Common myeloid progenitor, CD34-positive (primary cell): Measurements from ENCODE around the gene TAF10. TPM values are rescaled to one million over a fixed set of nuclear protein-coding genes. Genes with fewer than 3 reads are reported as not detected.

ENCODE experiments used
- CTCF ChIA-PET: fragments of 350-600 bp; sonication (Branson Sonifier 250); formaldehyde crosslinking; loops from one replicate; lab custom pipeline; 2021; ENCODE audit warnings: antibody characterized with exemption; lab: Charles Lee
- POLR2A ChIA-PET: fragments of 350-600 bp; sonication (Branson Sonifier 250); formaldehyde crosslinking; loops from one replicate; lab custom pipeline; 2021; ENCODE audit warnings: antibody characterized with exemption; lab: Charles Lee
- DNase-seq, 3 donors: peaks; one replicate each; pipeline versions ENCODE4 v3.0.0 to v3.0.0-alpha.2; 2013
- H3K27ac ChIP-seq, 2 experiments: 1 replicate in 1 of 2; 2 replicates in 1 of 2; pipeline ENCODE4 v1.7.0; 2013; ENCODE audit warnings: inconsistent platforms in 2 of 2, low read length in 2 of 2, mild to moderate bottlenecking in 2 of 2, low read depth in 1 of 2, moderate library complexity in 1 of 2; ENCODE audit not compliant: severe bottlenecking in 2 of 2, insufficient read depth in 1 of 2, poor library complexity in 1 of 2
- H3K27me3 ChIP-seq, 5 experiments: replicated peaks in 2 of 5; 1 replicate in 3 of 5; 2 replicates in 2 of 5; pipeline versions ENCODE4 v1.6.1 to v1.7.0; 2013; ENCODE audit warnings: low read length in 4 of 5, mild to moderate bottlenecking in 2 of 5, moderate library complexity in 2 of 5, inconsistent platforms in 1 of 5; ENCODE audit not compliant: insufficient read depth in 5 of 5, control insufficient read depth in 4 of 5
- H3K36me3 ChIP-seq, 4 experiments: 1 replicate in 2 of 4; 2 replicates in 2 of 4; pipeline versions ENCODE4 v1.6.1 to v1.7.0; 2013; ENCODE audit warnings: low read length in 3 of 4, control low read depth in 1 of 4, mild to moderate bottlenecking in 1 of 4; ENCODE audit not compliant: control insufficient read depth in 4 of 4, insufficient read depth in 4 of 4
- H3K4me1 ChIP-seq, 4 experiments: 1 replicate in 3 of 4; 2 replicates in 1 of 4; pipeline versions ENCODE4 v1.6.1 to v1.7.1; 2013; ENCODE audit warnings: low read length in 3 of 4, mild to moderate bottlenecking in 3 of 4, control low read depth in 1 of 4, inconsistent platforms in 1 of 4, moderate library complexity in 1 of 4; ENCODE audit not compliant: control insufficient read depth in 4 of 4, insufficient read depth in 4 of 4; ENCODE audit errors: control extremely low read depth in 1 of 4
- H3K4me3 ChIP-seq, 7 experiments: 1 replicate in 4 of 7; 2 replicates in 3 of 7; pipeline versions ENCODE4 v1.5.1 to v1.7.0; 2013; ENCODE audit warnings: mild to moderate bottlenecking in 7 of 7, low read length in 6 of 7, moderate library complexity in 6 of 7, inconsistent platforms in 2 of 7, low read depth in 2 of 7, control low read depth in 1 of 7; ENCODE audit not compliant: insufficient read depth in 4 of 7, control insufficient read depth in 1 of 7; ENCODE audit errors: extremely low read depth in 1 of 7
- H3K9me3 ChIP-seq, 5 experiments: 1 replicate in 4 of 5; 2 replicates in 1 of 5; pipeline versions ENCODE4 v1.6.1 to v1.7.1; 2013; ENCODE audit warnings: low read length in 4 of 5, mild to moderate bottlenecking in 2 of 5, inconsistent platforms in 1 of 5, low read depth in 1 of 5, moderate library complexity in 1 of 5; ENCODE audit not compliant: control insufficient read depth in 4 of 5, insufficient read depth in 2 of 5; ENCODE audit errors: control extremely low read depth in 1 of 5
- WGBS: methylation state at CpG from one replicate; pipeline ENCODE4 v1.1.5; 2013; ENCODE audit not compliant: insufficient coverage; 5-methylcytosine and 5-hydroxymethylcytosine counted together
- polyA plus RNA-seq: library from polyadenylated mRNA; unstranded; fragments of 120-200 nt; gene quantifications from one replicate; pipeline ENCODE4 v1.2.1, GENCODE V29; 2013

The TAF10 gene
- 101 TPM for polyA plus RNA-seq

DNA sequence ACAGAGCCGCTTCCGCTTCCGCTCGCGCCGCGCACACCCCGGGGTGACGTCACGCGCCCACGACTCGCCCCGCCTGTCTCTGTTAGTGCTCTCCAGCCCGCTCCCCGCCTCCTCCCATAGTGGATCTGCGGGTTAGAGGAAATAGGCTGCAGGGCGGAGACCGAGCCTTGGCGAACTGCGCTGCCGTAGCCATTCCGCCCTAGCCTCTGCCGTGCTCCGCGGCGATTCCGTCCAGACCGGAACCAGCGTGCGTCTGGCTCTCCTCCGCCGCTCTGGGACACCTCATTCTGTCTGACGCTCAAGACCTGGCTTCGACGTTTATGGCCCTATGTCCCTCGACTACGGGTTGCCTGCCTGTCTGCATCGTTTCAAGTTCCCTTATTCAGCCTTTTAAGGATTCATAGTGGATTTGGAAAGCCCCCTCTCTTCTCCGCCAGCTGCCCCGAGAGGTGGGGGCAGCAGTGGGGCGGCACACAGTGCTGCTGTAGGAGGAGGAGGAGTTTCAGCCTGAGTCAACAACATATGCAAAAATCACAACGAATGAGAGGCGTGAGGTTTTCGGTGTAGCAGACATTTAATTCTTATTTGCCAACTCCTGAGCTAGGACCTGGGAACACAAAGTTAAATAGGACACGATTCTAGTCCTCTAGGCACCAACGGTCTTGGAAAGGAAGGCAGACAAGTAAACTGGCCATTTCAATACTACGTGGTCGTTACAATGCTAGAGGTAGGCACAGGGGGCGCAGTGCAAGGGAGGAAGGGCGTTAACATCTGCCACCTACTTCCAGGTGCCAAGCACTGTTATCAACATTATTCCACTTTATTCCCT is at the start of gene TAF10:
TAF10 (minus strand) TSS at position 4 of the 829 bp plus-strand sequence. CDS start 27 bp downstream, outside the sequence.
- peaks cover 7 to 69% (median 52%) of the 10 kb centered on the region in 4 experiments for H3K36me3 ChIP-seq
- under 1% methylated on average over 48 of the region's 51 CpGs for WGBS
- ChIA-PET CTCF (interaction anchor here (0.9 to 2.6 kb wide), 11 partner anchors 9 to 71 kb away, joined by 3 to 16 read pairs (median 3); partner anchors contain the start of genes ILK, MRPL17 and RRP8), POLR2A (interaction anchor here (0.6 to 1.4 kb wide), 5 partner anchors 9 to 131 kb away, joined by 3 to 4 read pairs (median 3); partner anchors contain the start of genes ARFIP2, ILK, MRPL17 and RRP8)
- no peaks in the 10 kb centered on the region for H3K27me3 ChIP-seq
- peak within 1 kb of the TSS; percentile 80 to 91 for H3K27ac ChIP-seq
- no peaks in the 10 kb centered on the region for H3K9me3 ChIP-seq
- peak within 1 kb of the TSS; percentile 47 to 87 (median 75) for H3K4me3 ChIP-seq
- peak; percentile 97 to 98 (median 97) for DNase-seq
- H3K4me1 ChIP-seq: peaks cover 13 to 45% (median 43%) of the 10 kb centered on the region in 4 experiments

DNA sequence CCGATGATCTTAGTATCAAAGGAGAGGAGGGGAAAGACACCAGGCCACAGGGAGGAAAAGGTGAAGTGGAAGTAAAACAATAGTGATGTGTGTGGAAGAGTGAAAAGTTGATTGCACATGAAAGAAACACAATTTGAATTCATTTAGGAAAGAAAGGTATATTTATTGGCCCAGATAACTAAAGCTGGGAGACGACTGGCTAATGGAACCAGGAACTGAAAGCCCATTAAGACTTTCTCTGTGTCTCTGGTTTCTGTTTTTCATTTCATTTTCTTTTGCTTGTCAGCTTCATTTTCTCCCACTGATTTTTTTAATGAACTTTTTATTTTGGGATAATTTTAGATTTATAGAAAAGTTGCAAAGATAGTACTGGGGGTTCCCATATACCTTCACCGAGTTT is 48.7 kb upstream of the TAF10 start:
- ChIA-PET POLR2A (no interaction called here), CTCF (interaction anchor here (1.3 to 1.5 kb wide), 3 partner anchors 19 to 42 kb away, joined by 4 to 5 read pairs (median 4); partner anchors contain the start of gene TPP1)
- no peaks in the 10 kb centered on the region for H3K9me3 ChIP-seq
- no CpG with 5 or more reads among the region's 3 CpGs for WGBS
- DNase-seq: no peak
- no peak overlapping the region for H3K4me3 ChIP-seq
- peaks cover 0 to 7% (median 2%) of the 10 kb centered on the region in 4 experiments for H3K4me1 ChIP-seq
- no peaks in the 10 kb centered on the region for H3K36me3 ChIP-seq
- peaks cover 0 to 13% (median 4%) of the 10 kb centered on the region in 5 experiments for H3K27me3 ChIP-seq
- no peak overlapping the region for H3K27ac ChIP-seq

DNA sequence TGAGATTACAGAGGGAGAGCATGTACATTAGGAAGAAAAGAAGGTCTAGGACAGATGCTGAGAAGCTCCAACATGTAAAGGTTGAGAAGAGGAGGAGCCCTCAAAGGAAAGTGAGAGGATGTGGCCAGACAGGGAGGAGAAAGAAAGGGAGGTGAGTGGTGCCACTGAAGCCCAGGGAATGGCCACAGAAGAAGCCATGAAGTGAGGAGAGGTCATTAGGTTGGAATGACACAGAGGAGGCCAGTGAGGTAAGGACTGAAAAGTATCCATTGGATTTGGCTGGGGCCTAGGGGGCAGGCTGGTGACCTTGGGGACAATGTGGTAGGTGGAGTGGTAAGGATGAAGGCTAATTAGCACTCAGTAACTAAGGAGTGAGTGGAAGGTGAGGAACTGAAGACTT is 46.6 kb upstream of the TAF10 start:
- Histone ChIP-seq H3K27me3 (peaks cover 0 to 19% (median 8%) of the 10 kb centered on the region in 5 experiments), H3K36me3 (no peaks in the 10 kb centered on the region), H3K27ac (no peak overlapping the region), H3K9me3 (no peaks in the 10 kb centered on the region), H3K4me1 (peaks cover 0 to 13% (median 7%) of the 10 kb centered on the region in 4 experiments), H3K4me3 (no peak overlapping the region)
- ChIA-PET CTCF (interaction anchor here (1.1 to 1.6 kb wide), 3 partner anchors 9 to 55 kb away, joined by 3 to 4 read pairs (median 3); partner anchors contain the start of gene ILK), POLR2A (no interaction called here)
- DNase-seq: no peak

DNA sequence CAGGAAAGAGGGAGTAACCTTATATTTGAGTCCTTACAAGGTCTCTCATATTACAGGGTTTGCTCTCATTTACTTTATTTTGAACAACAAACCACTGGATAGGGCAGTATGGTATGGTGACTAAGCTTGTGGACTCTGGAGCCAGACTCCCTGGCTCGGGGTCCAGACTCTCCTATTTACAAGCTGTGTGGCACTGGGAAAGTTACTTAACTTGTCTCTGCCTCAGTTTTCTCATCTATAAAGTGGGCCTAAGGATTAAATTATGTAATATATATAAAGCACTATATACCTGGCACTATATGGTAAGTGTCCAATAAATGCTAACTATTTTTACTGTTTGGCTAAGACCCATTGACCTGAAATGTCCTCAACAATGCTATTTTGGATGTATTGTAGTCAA is 45.3 kb upstream of the TAF10 start:
- POLR2A ChIA-PET: interaction anchor here (0.6 kb wide), 1 partner anchor 319 kb away, joined by 3 read pairs; no protein-coding TSS in a partner anchor
- Histone ChIP-seq H3K27ac (no peak overlapping the region), H3K4me3 (no peak overlapping the region), H3K36me3 (no peaks in the 10 kb centered on the region), H3K4me1 (peaks cover 0 to 13% (median 8%) of the 10 kb centered on the region in 4 experiments), H3K9me3 (no peaks in the 10 kb centered on the region), H3K27me3 (peaks cover 0 to 19% (median 8%) of the 10 kb centered on the region in 5 experiments)
- no peak for DNase-seq
- CTCF ChIA-PET: interaction anchor here (0.6 to 1.3 kb wide), 3 partner anchors 10 to 48 kb away, joined by 3 read pairs; no protein-coding TSS in a partner anchor
- no CpG with 5 or more reads among the region's 1 CpG for WGBS

DNA sequence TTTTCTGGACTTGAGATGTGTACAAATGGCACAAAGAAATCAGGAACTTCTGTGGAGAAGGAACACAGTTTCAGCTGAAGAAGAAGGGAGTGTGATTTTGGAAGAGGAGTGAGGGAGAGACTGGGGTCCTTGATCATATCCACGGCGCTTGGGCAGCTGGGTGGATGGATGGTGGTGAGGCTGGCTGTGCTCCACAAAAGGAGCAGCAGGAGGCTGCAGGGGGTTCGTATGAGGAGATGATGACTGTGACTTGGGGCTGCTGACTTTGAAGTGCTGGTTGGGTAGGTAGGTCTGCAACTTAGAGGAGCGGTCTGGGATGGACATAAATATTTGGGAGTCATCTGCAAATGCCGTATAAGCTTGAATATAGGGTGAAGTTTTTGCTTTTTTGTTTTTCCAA is 44.9 kb upstream of the TAF10 start:
- no peaks in the 10 kb centered on the region for H3K9me3 ChIP-seq
- peaks cover 0 to 19% (median 8%) of the 10 kb centered on the region in 5 experiments for H3K27me3 ChIP-seq
- peaks cover 0 to 13% (median 8%) of the 10 kb centered on the region in 4 experiments for H3K4me1 ChIP-seq
- no peak overlapping the region for H3K4me3 ChIP-seq
- CTCF ChIA-PET: interaction anchor here (0.6 to 1.0 kb wide), 3 partner anchors 24 to 49 kb away, joined by 3 read pairs; no protein-coding TSS in a partner anchor
- no peaks in the 10 kb centered on the region for H3K36me3 ChIP-seq
- 91% methylated on average over 4 of the region's 5 CpGs for WGBS
- H3K27ac ChIP-seq: no peak overlapping the region
- POLR2A ChIA-PET: interaction anchor here (0.6 kb wide), 1 partner anchor 319 kb away, joined by 3 read pairs; no protein-coding TSS in a partner anchor
- peak in 1 of 3 donors; percentile 33 for DNase-seq

DNA sequence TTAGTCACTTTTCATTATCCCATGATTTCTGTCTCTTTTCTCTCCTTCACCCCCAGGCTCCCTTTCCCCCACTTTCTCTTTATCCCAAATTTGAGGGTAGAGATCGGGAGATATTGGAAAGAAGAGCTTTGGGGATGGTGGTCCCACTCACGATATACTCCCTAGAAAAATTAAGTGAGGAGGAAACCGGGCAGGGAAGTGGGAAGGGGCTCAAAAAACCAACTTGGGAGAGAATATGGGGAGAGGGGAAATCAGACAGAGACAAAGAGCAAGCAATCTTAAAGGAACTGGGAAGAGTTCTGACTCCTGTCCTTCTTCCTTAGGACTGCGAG is 44.5 kb upstream of the TAF10 start:
- ChIA-PET POLR2A (no interaction called here), CTCF (interaction anchor here (0.6 to 1.0 kb wide), 3 partner anchors 24 to 49 kb away, joined by 3 read pairs; no protein-coding TSS in a partner anchor)
- no peak for DNase-seq
- Histone ChIP-seq H3K27me3 (peaks cover 0 to 19% (median 8%) of the 10 kb centered on the region in 5 experiments), H3K4me3 (peak overlapping the region in 2 of 7 experiments; percentile 0 to 86), H3K9me3 (no peaks in the 10 kb centered on the region), H3K4me1 (peaks cover 0 to 13% (median 8%) of the 10 kb centered on the region in 4 experiments), H3K36me3 (no peaks in the 10 kb centered on the region), H3K27ac (no peak overlapping the region)
- WGBS: 72% methylated on average over 3 of the region's 4 CpGs
